ENCODE results near the gene ABTB2. TPM values are rescaled to one million over a fixed set of nuclear protein-coding genes. Genes with fewer than 3 reads are reported as not detected.

Gene ABTB2
- total and polyA plus RNA-seq, 2 of the 8 experiments (the other 6 are each of a cell fraction or from before 2014, with no cell fraction given) = 7.7 to 10.2 TPM

- Histone ChIP-seq H3K23me2 (ENCODE audit: low read depth, low read length) (no peaks in the 10 kb centered on the region), H3K9ac (replicated peaks in 1 of 4; ENCODE audit: extremely low read depth in 1 of 4, low read depth in 3 of 4, low read length in 3 of 4) (no peak overlapping the region), H3K79me2 (ENCODE audit: control insufficient read depth in 1 of 2, insufficient read depth in 2 of 2, low read length in 2 of 2) (no peaks in the 10 kb centered on the region), H2AK5ac (ENCODE audit: low read depth, low read length) (no peak overlapping the region), H4K20me1 (replicated peaks in 1 of 2; ENCODE audit: control insufficient read depth in 1 of 2, insufficient read depth in 2 of 2, low read length in 2 of 2) (peaks cover 0 to 8% of the 10 kb centered on the region in 2 experiments), H3K4me3 (ENCODE audit: extremely low read depth in 1 of 4, insufficient read depth in 2 of 4, low read depth in 3 of 4, low read length in 4 of 4) (no peak overlapping the region), H3K79me1 (ENCODE audit: low read depth, low read length) (no peaks in the 10 kb centered on the region; the same call in 1 of the 2 replicates), H3K14ac (ENCODE audit: insufficient read length) (no peak overlapping the region), H2BK120ac (replicated peaks; ENCODE audit: low read depth, low read length) (no peak overlapping the region), H2BK12ac (ENCODE audit: low read depth, low read length) (no peak overlapping the region), H3K18ac (ENCODE audit: extremely low read depth, low read length) (no peak overlapping the region), H4K5ac (ENCODE audit: insufficient read length, low read depth, low read length) (no peak overlapping the region), H2AFZ (ENCODE audit: low read length) (no peak overlapping the region), H3K4ac (replicated peaks; ENCODE audit: insufficient read length, low read depth, low read length) (no peak overlapping the region), H3K4me1 (replicated peaks in 1 of 4; ENCODE audit: control insufficient read depth in 3 of 4, insufficient read depth in 4 of 4, low read length in 3 of 4) (no peaks in the 10 kb centered on the region), H3K9me3 (ENCODE audit: insufficient read depth in 2 of 2, low read depth in 1 of 2, low read length in 1 of 2) (no peaks in the 10 kb centered on the region), H3K27ac (ENCODE audit: low read depth, low read length) (no peak overlapping the region), H3K27me3 (replicated peaks in 1 of 4; ENCODE audit: control insufficient read depth in 3 of 4, extremely low read depth in 1 of 4, insufficient read depth in 3 of 4, low read length in 3 of 4) (no peaks in the 10 kb centered on the region), H2BK5ac (ENCODE audit: low read depth, low read length) (no peak overlapping the region), H2BK20ac (ENCODE audit: low read length) (no peak overlapping the region), H2BK15ac (ENCODE audit: low read length) (no peak overlapping the region), H4K91ac (replicated peaks; ENCODE audit: insufficient read length, low read length) (no peak overlapping the region), H3K23ac (ENCODE audit: insufficient read length) (no peak overlapping the region), H4K8ac (ENCODE audit: extremely low read depth, insufficient read depth, low read length) (no peak overlapping the region), H3K36me3 (ENCODE audit: control insufficient read depth in 2 of 4, insufficient read depth in 4 of 4, low read length in 3 of 4) (peaks cover 18 to 67% (median 61%) of the 10 kb centered on the region in 4 experiments), H3K56ac (replicated peaks; ENCODE audit: insufficient read length, low read depth, low read length) (no peak overlapping the region), H3K4me2 (ENCODE audit: insufficient read depth in 1 of 2, low read depth in 2 of 2, low read length in 2 of 2) (no peak overlapping the region)
- no peak for TF ChIP-seq SUZ12 (IDR thresholded peaks at IDR 0.05; ENCODE audit: low read length)
- TF ChIP-seq CHD2 (IDR thresholded peaks at IDR 0.05; ENCODE audit: low read length) = no peak
- TF ChIP-seq KDM1A (IDR thresholded peaks at IDR 0.05; ENCODE audit: borderline replicate concordance, low read length) = no peak
- TF ChIP-seq ZNF274 (IDR thresholded peaks at IDR 0.05; ENCODE audit: borderline replicate concordance, extremely low read depth, low read length) = no peak
- no peak for TF ChIP-seq E2F6 (IDR thresholded peaks at IDR 0.05)
- TF ChIP-seq TAF1 (IDR thresholded peaks at IDR 0.05; ENCODE audit: low read depth, low read length) = no peak
- no peak for TF ChIP-seq KDM5A (IDR thresholded peaks at IDR 0.05; ENCODE audit: low read length)
- TF ChIP-seq SP2 (IDR thresholded peaks at IDR 0.05; ENCODE audit: low read length) = no peak
- 90% methylated on average over 4 of the region's 4 CpGs; no CpG with 5 or more reads in 1 of the 2 experiments for WGBS, 2 experiments (ENCODE audit: extremely low coverage in 1 of 2, insufficient coverage in 1 of 2, insufficient read length in 1 of 2, insufficient replicate concordance in 2 of 2, low coverage in 1 of 2, low lambda C conversion rate in 2 of 2, missing lambda C conversion rate in 1 of 2)
- POLR2A ChIA-PET (ENCODE audit: partially characterized antibody) = interaction anchor here (0.9 to 3.4 kb wide), 3 partner anchors 14 to 19 kb away, joined by 3 to 14 read pairs (median 5); partner anchors contain the start of gene NAT10
- FAIRE-seq = no peak
- CTCF ChIA-PET (ENCODE audit: partially characterized antibody) = interaction anchor here (0.6 to 1.0 kb wide), 2 partner anchors 18 to 261 kb away, joined by 3 read pairs; no protein-coding TSS in a partner anchor
- no peak for DNase-seq (ENCODE audit: low read depth in 1 of 2, low spot score in 2 of 2)
Observed at GRCh38 chr11:34124885-34125668, 232.7 kb downstream of the ABTB2 start.
